22Rv1 (cell line): ENCODE measurements around the gene EGFR.

Source experiments
- CTCF ChIP-seq: fragments of 450-650 bp; IDR thresholded peaks from 2 replicates; pipeline ENCODE4 v1.5.1; 2017; ENCODE audit warnings: mild to moderate bottlenecking
- ZFX ChIP-seq: fragments of 450-650 bp; IDR thresholded peaks from 2 replicates; pipeline ENCODE4 v1.6.1; 2017; ENCODE audit warnings: antibody characterized with exemption, borderline replicate concordance

- TF ChIP-seq CTCF = no peak
- no peak for TF ChIP-seq ZFX
These were observed 165.1 kb downstream of the EGFR start for GRCh38 chr7:55183897-55184296.
